Measurements from ENCODE around the gene CHI3L2.
A peak's percentile ranks its signal among the peaks of the same experiment; 100 is the strongest.

Gene CHI3L2

GRCh38 chr1:111227434-111227833 lies at the start of gene CHI3L2:
CHI3L2 (plus strand) TSS chr1:111227713; CDS start chr1:111227730, 17 bp downstream.
- DNase-seq = peak; percentile 53

GRCh38 chr1:111179968-111180533 lies 47.5 kb upstream of the CHI3L2 start:
- DNase-seq = no peak

DNA sequence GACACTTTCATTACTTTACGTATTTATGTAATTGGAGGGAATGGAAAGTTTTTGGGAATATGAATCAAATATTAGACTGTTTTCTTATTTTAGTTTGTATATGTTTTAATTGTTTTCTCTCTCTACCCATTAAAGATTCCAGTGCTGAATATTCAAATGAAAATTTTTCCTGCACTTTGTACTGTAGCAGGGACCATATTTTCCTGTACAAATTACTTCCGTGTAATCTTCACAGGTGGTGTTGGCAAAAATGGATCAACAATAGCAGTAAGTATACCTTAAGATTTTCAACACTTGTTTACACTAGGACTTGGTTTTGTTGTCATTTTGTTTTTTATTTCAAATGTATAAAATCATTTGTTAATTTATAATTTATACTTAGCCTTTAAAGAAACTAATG lies 45.5 kb upstream of the CHI3L2 start:
- DNase-seq = no peak

GRCh38 chr1:111183308-111184069 lies 44.0 kb upstream of the CHI3L2 start:
- DNase-seq = no peak

- DNase-seq = no peak
Measured at GRCh38 chr1:111184663-111185062, 42.9 kb upstream of the CHI3L2 start.

DNA sequence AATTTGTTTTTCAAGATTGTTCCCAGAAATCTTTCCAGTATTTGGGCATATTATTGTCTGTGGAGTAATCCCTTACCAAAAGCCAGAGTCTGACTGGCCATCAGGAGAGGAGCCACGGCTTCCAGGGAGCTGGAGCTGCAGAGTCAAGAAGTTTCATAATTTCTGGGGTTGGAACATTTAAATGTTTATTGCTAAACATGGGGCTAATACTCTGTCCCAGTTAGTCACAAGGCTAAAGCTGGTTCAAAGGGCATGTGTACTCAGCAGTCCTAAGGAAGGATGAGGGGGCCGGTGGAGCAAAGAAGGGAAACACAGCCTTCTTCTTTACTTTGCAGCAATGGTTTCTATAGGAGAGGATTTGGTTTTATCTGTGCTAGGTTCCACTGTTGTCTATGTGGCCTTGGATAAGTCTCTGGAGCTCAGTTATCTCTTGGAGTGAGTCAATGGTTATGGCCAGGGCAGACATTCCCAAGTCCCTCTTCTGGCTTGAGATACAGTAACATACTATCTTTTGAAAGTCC lies 36.5 kb upstream of the CHI3L2 start:
- DNase-seq = peak; percentile 23

DNA sequence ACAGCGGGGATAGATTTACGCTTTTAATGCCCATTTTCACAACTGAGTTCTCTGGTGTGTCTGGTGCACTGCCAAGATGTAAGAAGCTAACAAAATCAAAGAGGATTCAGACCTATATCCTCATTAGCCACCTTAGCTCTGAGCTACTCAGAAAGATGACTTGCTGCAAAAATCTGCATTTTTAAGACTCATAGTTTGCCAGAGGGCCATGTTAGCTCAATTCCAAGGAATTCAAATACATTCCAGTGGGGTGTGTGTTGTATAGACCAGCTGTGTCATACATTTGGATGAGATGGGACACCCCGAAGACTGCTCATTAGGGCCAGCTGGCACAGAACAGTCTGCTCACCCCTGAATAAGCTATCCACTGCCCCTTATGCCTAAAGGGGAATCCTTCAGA lies 36.0 kb upstream of the CHI3L2 start:
- peak; percentile 65 for DNase-seq

DNA sequence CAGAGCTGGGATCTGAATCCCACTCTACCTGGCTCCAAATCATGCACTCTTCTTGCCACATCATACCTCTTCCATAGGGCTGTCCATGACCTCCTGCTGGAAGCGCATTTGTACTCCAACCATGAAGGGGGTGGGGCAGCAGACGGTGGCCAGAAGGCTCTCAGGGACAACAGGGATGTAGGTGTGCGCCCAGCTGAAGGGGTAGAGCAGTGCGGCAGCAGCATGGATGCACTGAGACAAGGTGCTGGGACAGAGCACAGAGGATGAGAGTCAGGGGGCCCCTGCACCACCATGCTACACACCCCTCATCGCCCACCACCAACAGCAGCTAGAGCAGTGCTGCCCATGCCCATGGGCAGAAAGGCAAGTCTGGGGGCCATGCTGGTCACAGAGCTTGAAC lies 35.4 kb upstream of the CHI3L2 start:
- DNase-seq = no peak

- DNase-seq = peak; percentile 10
Measured at GRCh38 chr1:111192658-111193519, 34.6 kb upstream of the CHI3L2 start.

- no peak for DNase-seq
Measured at GRCh38 chr1:111193712-111194480, 33.6 kb upstream of the CHI3L2 start.

GRCh38 chr1:111195002-111195684 lies 32.4 kb upstream of the CHI3L2 start:
- no peak for DNase-seq

- no peak for DNase-seq
Measured at GRCh38 chr1:111196213-111196612, 31.3 kb upstream of the CHI3L2 start.

- peak; percentile 18 for DNase-seq
Measured at GRCh38 chr1:111197598-111198284, 29.8 kb upstream of the CHI3L2 start.

- DNase-seq = no peak
Measured at GRCh38 chr1:111198836-111199235, 28.7 kb upstream of the CHI3L2 start.

DNA sequence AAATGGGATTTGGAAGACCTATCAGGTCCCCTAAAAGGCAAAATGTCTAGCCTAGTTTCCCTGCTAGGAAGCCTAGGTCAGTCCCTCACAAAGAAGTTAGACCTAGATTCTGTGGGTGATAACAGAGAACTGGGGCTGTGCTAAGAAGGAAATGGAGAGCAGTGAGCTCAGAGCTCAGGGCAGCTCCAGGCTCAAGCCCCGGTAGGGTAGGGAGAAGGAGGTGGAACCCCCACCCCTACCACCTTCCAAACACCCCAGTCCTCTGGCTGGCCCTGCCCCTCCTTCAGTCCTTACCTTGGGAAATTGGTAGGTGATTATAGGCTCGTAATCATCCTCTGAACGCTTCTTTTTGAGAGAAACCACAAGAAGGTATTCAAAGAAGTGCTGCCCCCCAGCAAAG lies 28.2 kb upstream of the CHI3L2 start:
- no peak for DNase-seq

DNA sequence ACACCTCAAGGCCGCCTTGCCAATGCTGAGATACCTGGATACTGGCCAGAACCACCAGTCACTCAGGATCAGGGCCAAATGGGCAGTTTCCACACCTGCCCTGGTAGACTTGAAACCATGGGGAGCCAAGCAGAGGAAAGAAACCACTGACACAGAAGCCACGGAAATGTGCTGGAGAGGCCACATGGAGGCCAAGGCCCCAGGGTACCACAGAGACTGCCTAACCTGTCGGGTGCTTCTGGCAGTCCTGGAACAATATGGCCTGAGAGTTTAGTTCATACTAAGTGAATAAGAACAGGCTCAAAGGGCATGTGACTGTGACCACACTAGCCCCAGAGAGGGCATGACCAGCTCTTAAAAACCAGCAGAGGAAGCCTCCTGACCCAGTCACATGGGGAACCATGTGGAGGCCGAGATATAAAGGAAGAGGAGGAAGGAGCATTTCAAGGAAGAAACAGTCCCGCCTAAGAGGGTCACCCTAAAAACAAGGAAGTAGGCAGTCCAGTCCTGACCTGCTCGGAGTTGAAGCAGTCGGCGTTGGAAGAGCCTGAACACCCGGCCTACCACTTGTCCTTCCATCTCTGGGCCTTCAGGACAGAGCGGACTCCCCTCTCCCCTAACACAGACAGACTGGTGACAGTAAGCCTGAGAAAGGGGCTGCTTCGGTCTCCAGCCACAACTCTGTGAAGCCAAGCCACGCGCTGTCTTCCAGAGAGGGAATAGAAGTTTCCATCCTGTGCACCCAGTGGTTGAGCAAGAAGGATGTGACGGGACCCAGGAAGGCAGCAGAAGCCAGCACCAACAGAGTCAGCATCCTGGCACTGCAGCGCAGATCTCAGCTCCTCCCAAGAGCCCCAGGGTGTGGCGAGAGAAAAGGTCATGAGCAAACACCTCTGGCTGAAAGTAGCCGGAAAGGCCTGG lies 27.4 kb upstream of the CHI3L2 start, which contains the start of gene DENND2D:
Gene DENND2D (minus strand): TSS at position 766 of the 921 bp plus-strand sequence. CDS start 187 bp downstream, at position 579.
- DNase-seq = no peak

DNA sequence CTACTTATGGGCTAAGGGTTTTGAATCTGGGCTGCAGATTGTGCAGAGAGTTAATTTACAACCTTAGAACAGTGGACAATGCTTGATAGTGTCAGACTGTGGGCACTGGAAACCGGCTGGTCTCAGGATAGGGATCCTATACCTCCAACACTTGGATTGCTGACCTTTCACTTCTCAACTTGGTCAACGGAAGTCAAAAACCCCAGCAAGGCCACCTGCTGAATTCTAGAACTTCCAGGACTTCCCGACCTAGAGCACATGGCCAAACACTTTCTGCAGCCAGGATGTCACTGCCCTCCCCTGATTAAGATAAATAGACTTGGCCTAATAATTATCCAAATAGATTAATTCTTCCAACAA lies 26.7 kb upstream of the CHI3L2 start:
- DNase-seq = no peak

- DNase-seq = no peak
Measured at GRCh38 chr1:111201275-111202090, 26.0 kb upstream of the CHI3L2 start.

DNA sequence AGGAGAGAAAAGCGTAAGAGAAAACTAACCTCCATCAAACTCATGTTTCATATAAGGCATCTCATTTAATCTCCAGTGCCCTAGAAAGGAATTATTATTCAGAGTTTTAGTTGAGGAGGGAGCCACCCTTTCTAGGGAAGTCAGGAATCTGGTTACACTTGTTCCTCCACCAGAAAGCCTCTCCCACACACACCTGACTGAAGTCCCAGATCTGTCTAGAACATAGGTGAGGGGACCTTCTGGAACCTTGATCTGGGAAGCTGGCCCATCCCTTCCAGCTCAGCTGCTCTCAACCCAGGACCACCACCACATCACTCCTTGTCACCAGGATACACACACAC lies 25.2 kb upstream of the CHI3L2 start:
- DNase-seq = no peak
